Central memory CD4-positive, alpha-beta T cell (primary cell): ENCODE results near the gene PROK1.

Experiments
- DNase-seq: peaks from one replicate; pipeline ENCODE4 v3.0.0; 2022

The PROK1 gene

GRCh38 chr1:110490791-110491451 lies 40.0 kb downstream of the PROK1 start:
- DNase-seq: no peak

GRCh38 chr1:110492573-110492972 lies 41.6 kb downstream of the PROK1 start:
- no peak for DNase-seq

- DNase-seq: no peak
These were observed 42.2 kb downstream of the PROK1 start for GRCh38 chr1:110493059-110493699.

GRCh38 chr1:110494036-110494435 lies 43.1 kb downstream of the PROK1 start:
- no peak for DNase-seq

- no peak for DNase-seq
These were observed 43.8 kb downstream of the PROK1 start for GRCh38 chr1:110494522-110495406.

GRCh38 chr1:110495926-110496600 lies 45.1 kb downstream of the PROK1 start:
- DNase-seq: peak; percentile 59

GRCh38 chr1:110498270-110498669 lies 47.3 kb downstream of the PROK1 start:
- no peak for DNase-seq

- no peak for DNase-seq
These were observed 50.7 kb downstream of the PROK1 start for GRCh38 chr1:110501488-110502132.

- no peak for DNase-seq
These were observed 51.6 kb downstream of the PROK1 start for GRCh38 chr1:110502402-110503151.

GRCh38 chr1:110503471-110503870 lies 52.5 kb downstream of the PROK1 start:
- DNase-seq: no peak

GRCh38 chr1:110504226-110504625 lies 53.3 kb downstream of the PROK1 start:
- no peak for DNase-seq

GRCh38 chr1:110505596-110505995 lies 54.6 kb downstream of the PROK1 start:
- no peak for DNase-seq

GRCh38 chr1:110506541-110506940 lies 55.6 kb downstream of the PROK1 start:
- DNase-seq: no peak
